ENCODE results near the gene PSTPIP2.

Gene PSTPIP2

GRCh38 chr18:45957100-45957499 lies 115.0 kb downstream of the PSTPIP2 start:
- H3K4me3 ChIP-seq (replicated peaks; ENCODE audit: insufficient read depth, low read length) = no peak overlapping the region
- no peaks in the 10 kb centered on the region for H3K27me3 ChIP-seq (ENCODE audit: insufficient read depth, poor library complexity, severe bottlenecking)
- no peak overlapping the region for H3K27ac ChIP-seq (replicated peaks)
- TF ChIP-seq GABPA (IDR thresholded peaks at IDR 0.05; ENCODE audit: low read depth) (no peak), REST (IDR thresholded peaks at IDR 0.05; ENCODE audit: insufficient replicate concordance, low read depth) (no peak), SPI1 (IDR thresholded peaks at IDR 0.05; ENCODE audit: borderline replicate concordance, low read depth) (no peak), POLR2AphosphoS5 (IDR thresholded peaks at IDR 0.05; ENCODE audit: low read depth) (no peak)
- TF ChIP-seq, protein P1, sequence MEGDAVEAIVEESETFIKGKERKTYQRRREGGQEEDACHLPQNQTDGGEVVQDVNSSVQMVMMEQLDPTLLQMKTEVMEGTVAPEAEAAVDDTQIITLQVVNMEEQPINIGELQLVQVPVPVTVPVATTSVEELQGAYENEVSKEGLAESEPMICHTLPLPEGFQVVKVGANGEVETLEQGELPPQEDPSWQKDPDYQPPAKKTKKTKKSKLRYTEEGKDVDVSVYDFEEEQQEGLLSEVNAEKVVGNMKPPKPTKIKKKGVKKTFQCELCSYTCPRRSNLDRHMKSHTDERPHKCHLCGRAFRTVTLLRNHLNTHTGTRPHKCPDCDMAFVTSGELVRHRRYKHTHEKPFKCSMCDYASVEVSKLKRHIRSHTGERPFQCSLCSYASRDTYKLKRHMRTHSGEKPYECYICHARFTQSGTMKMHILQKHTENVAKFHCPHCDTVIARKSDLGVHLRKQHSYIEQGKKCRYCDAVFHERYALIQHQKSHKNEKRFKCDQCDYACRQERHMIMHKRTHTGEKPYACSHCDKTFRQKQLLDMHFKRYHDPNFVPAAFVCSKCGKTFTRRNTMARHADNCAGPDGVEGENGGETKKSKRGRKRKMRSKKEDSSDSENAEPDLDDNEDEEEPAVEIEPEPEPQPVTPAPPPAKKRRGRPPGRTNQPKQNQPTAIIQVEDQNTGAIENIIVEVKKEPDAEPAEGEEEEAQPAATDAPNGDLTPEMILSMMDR (IDR thresholded peaks at IDR 0.05; ENCODE audit: insufficient read depth, low read length) = no peak
- no peak for DNase-seq (ENCODE audit: low read depth in 1 of 2, low spot score in 1 of 2)

DNA sequence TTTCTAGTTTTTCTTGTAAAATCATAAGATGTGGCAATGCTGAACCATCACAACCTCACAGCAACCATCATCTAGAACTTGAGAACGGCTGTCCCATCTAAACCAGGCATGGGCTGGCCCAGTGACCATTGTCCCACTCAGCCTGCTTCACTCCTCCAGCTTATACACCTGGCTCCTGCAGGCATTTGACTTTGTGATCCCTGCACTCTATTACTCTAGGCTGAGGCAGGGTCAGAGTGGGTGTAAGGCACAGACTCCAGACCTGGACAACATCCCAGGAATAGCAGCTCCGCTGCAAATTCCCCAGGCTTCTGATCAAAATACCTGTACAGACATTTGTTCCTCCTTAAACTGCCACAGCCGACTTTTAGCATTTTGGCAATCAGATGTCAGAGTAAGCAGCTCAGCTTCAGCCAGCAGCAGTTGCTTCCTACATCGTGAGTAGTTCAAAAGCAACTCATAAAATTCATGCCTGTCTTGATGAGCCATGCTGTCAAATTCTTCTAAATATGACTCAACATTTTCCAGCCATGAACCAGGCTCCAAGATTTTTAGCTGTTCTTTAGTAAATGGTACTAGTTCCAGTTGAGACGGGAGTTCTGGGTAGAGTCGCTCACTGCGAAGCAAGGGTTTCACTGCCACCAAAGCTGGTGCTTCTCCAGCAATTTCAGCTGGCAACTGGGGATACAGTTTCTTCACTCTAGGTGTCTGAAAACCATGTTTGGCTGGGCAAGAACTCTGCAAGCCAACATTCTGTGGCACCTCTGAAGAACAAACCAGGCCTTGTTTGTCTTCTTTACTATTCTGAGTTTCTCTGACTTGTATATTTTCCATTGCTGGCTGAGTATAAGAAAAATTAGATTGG lies 117.8 kb downstream of the PSTPIP2 start:
- Histone ChIP-seq H3K27me3 (ENCODE audit: insufficient read depth, poor library complexity, severe bottlenecking) (no peaks in the 10 kb centered on the region), H3K4me3 (replicated peaks; ENCODE audit: insufficient read depth, low read length) (no peak overlapping the region), H3K27ac (replicated peaks) (no peak overlapping the region)
- no peak for DNase-seq (ENCODE audit: low read depth in 1 of 2, low spot score in 1 of 2)
- TF ChIP-seq SPI1 (IDR thresholded peaks at IDR 0.05; ENCODE audit: borderline replicate concordance, low read depth) (no peak), GABPA (IDR thresholded peaks at IDR 0.05; ENCODE audit: low read depth) (no peak), REST (IDR thresholded peaks at IDR 0.05; ENCODE audit: insufficient replicate concordance, low read depth) (no peak), POLR2AphosphoS5 (IDR thresholded peaks at IDR 0.05; ENCODE audit: low read depth) (no peak)
- TF ChIP-seq, protein P1 (IDR thresholded peaks at IDR 0.05; ENCODE audit: insufficient read depth, low read length) = no peak

GRCh38 chr18:45951016-45951714 lies 120.9 kb downstream of the PSTPIP2 start:
- Histone ChIP-seq H3K27ac (replicated peaks) (no peak overlapping the region), H3K27me3 (ENCODE audit: insufficient read depth, poor library complexity, severe bottlenecking) (no peaks in the 10 kb centered on the region), H3K4me3 (replicated peaks; ENCODE audit: insufficient read depth, low read length) (no peak overlapping the region)
- DNase-seq (ENCODE audit: low read depth in 1 of 2, low spot score in 1 of 2) = peak; percentile 41 to 61
- TF ChIP-seq REST (IDR thresholded peaks at IDR 0.05; ENCODE audit: insufficient replicate concordance, low read depth) (no peak), GABPA (IDR thresholded peaks at IDR 0.05; ENCODE audit: low read depth) (no peak), SPI1 (IDR thresholded peaks at IDR 0.05; ENCODE audit: borderline replicate concordance, low read depth) (no peak), POLR2AphosphoS5 (IDR thresholded peaks at IDR 0.05; ENCODE audit: low read depth) (no peak)
- TF ChIP-seq, protein P1 (IDR thresholded peaks at IDR 0.05; ENCODE audit: insufficient read depth, low read length) = no peak

Measured in HL-60 (cell line).